Right lobe of liver (tissue), 6 donors: ENCODE data around the gene METTL22. TPM values are rescaled to one million over a fixed set of nuclear protein-coding genes. Genes with fewer than 3 reads are reported as not detected.

Experiments used
- ATAC-seq, 4 donors: fragments of 200-7000 bp; cut with Tn5 transposase; one replicate each; pipeline ENCODE4 v1.9.1; 2020; ENCODE audit warnings: mild to moderate bottlenecking in 4 of 4, moderate library complexity in 4 of 4
- DNase-seq, 3 donors: peaks; one replicate each; pipeline ENCODE4 v3.0.0-alpha.2; 2020
- H3K27ac ChIP-seq, 3 donors: fragments of 200-600 bp; one replicate each; pipeline ENCODE4 v1.8.0; 2022
- H3K27me3 ChIP-seq, 2 donors: fragments of 200-600 bp; one replicate each; pipeline ENCODE4 v1.8.0; 2022
- H3K36me3 ChIP-seq, 4 donors: fragments of 200-600 bp; sonication (generic) in 1 of 4; one replicate each; pipeline versions ENCODE4 v1.5.1 to v1.8.0; 2017 to 2022; ENCODE audit warnings: control low read depth in 1 of 4
- H3K4me1 ChIP-seq, 4 donors: fragments of 200-600 bp; sonication (generic) in 1 of 4; one replicate each; pipeline versions ENCODE4 v1.5.1 to v1.8.0; 2017 to 2022; ENCODE audit warnings: control low read depth in 1 of 4
- H3K4me3 ChIP-seq, 3 donors: fragments of 200-600 bp; one replicate each; pipeline ENCODE4 v1.8.0; 2022
- H3K9me3 ChIP-seq, 4 donors: fragments of 200-600 bp; sonication (generic) in 1 of 4; one replicate each; pipeline versions ENCODE4 v1.5.1 to v1.8.0; 2017 to 2022; ENCODE audit warnings: control low read depth in 1 of 4
- CTCF ChIP-seq, 4 donors: fragments of 200-600 bp in 3 of 4; fragments of 450-650 bp in 1 of 4; IDR thresholded peaks; one replicate each; pipeline versions ENCODE4 v1.5.1 to v1.8.0; 2016 to 2022; ENCODE audit warnings: antibody characterized with exemption in 4 of 4, mild to moderate bottlenecking in 2 of 4
- POLR2A ChIP-seq: fragments of 450-650 bp; IDR thresholded peaks from one replicate; pipeline ENCODE4 v1.6.1; 2017; ENCODE audit warnings: antibody characterized with exemption, mild to moderate bottlenecking
- WGBS: methylation state at CpG from one replicate; pipeline ENCODE4 v1.1.6; 2018; ENCODE audit warnings: low coverage, low lambda C conversion rate; ENCODE audit not compliant: insufficient coverage; ENCODE audit errors: missing lambda C conversion rate; 5-methylcytosine and 5-hydroxymethylcytosine counted together
- intact Hi-C, 2 donors: fragments of 100-400 bp; cut with DNase I; formaldehyde crosslinking; loops; one replicate each; pipeline versions ENCODE4 v1.11.2 to v1.14.1; 2022
- total RNA-seq, 6 experiments: library from RNA; depleted of rRNA in 2 of 6; stranded (reverse); fragments of >200 nt in 2 of 6; fragmentation: NEBNext Ultra II Directional in 3 of 6; extraction: Animal tissue kit (Norgen Biotek cat#: 25700) in 3 of 6; gene quantifications; one replicate each; pipeline versions ENCODE4 v1.1.0 to v1.2.4, GENCODE V29; 2016 to 2023
- donor health status: DM: no; HTN: yes; CAD: no.
- donor health status: DM: no; HTN: no; CAD: no.
- donor health status: DM: no; HTN: no; CAD: no.
- donor health status: DM: no; HTN: yes; CAD: no.
- donor health status: DM: no; HTN: yes; CAD: no.

The METTL22 gene
- total RNA-seq, 6 experiments from 2014 or later = 11.3 to 15.2 (median 13.7) TPM

- H3K27me3 ChIP-seq = no peaks in the 10 kb centered on the region
- no peak overlapping the region for H3K4me3 ChIP-seq
- H3K4me1 ChIP-seq = peaks cover 0 to 26% (median 11%) of the 10 kb centered on the region in 4 donors
- H3K27ac ChIP-seq = no peak overlapping the region
- 82% methylated on average over 2 of the region's 9 CpGs for WGBS
- intact Hi-C loops = no loop called here
- DNase-seq (no peak), ATAC-seq (no peak)
- H3K9me3 ChIP-seq = peaks cover 0 to 5% (median 0%) of the 10 kb centered on the region in 4 donors
- TF ChIP-seq POLR2A (no peak), CTCF (IDR thresholded peaks at IDR 0.05) (no peak)
- H3K36me3 ChIP-seq = peaks cover 0 to 6% (median 0%) of the 10 kb centered on the region in 4 donors
Measured at GRCh38 chr16:8686879-8687278, 65.4 kb downstream of the METTL22 start.

GRCh38 chr16:8689686-8690085 lies 68.2 kb downstream of the METTL22 start:
- ATAC-seq = no peak
- no peak for TF ChIP-seq POLR2A
- WGBS = 100% methylated on average over 1 of the region's 1 CpG
- intact Hi-C loops = no loop called here
- Histone ChIP-seq H3K36me3 (peaks cover 0 to 6% (median 0%) of the 10 kb centered on the region in 4 donors), H3K4me1 (peaks cover 0 to 33% (median 12%) of the 10 kb centered on the region in 4 donors), H3K27ac (no peak overlapping the region), H3K4me3 (no peak overlapping the region), H3K27me3 (no peaks in the 10 kb centered on the region), H3K9me3 (peaks cover 0 to 5% (median 0%) of the 10 kb centered on the region in 4 donors)
- DNase-seq = no peak

GRCh38 chr16:8691728-8692127 lies 70.2 kb downstream of the METTL22 start:
- DNase-seq (no peak), ATAC-seq (no peak)
- Histone ChIP-seq H3K27me3 (no peaks in the 10 kb centered on the region), H3K4me3 (no peak overlapping the region), H3K4me1 (peaks cover 0 to 23% (median 7%) of the 10 kb centered on the region in 4 donors), H3K9me3 (peaks cover 0 to 5% (median 0%) of the 10 kb centered on the region in 4 donors), H3K27ac (no peak overlapping the region), H3K36me3 (peaks cover 0 to 6% (median 0%) of the 10 kb centered on the region in 4 donors)
- intact Hi-C loops = no loop called here
- TF ChIP-seq CTCF (IDR thresholded peaks at IDR 0.05) = no peak
- no peak for TF ChIP-seq POLR2A
- 70% methylated on average over 8 of the region's 8 CpGs for WGBS

GRCh38 chr16:8694795-8695728 lies 73.6 kb downstream of the METTL22 start:
- intact Hi-C loops = no loop called here
- peaks cover 0 to 48% (median 14%) of the 10 kb centered on the region in 4 donors for H3K4me1 ChIP-seq
- no peak overlapping the region for H3K4me3 ChIP-seq
- DNase-seq = peak; percentile 67 to 73 (median 72)
- TF ChIP-seq CTCF (IDR thresholded peaks at IDR 0.05) (no peak), POLR2A (peak; percentile 10)
- ATAC-seq = peak; percentile 70 to 91 (median 86)
- no peaks in the 10 kb centered on the region for H3K9me3 ChIP-seq
- WGBS = 56% methylated on average over 16 of the region's 18 CpGs
- peak overlapping the region; percentile 28 to 44 (median 40) for H3K27ac ChIP-seq
- no peaks in the 10 kb centered on the region for H3K36me3 ChIP-seq
- no peaks in the 10 kb centered on the region for H3K27me3 ChIP-seq

- TF ChIP-seq CTCF (IDR thresholded peaks at IDR 0.05) (no peak), POLR2A (no peak)
- ATAC-seq (no peak), DNase-seq (no peak)
- WGBS = 83% methylated on average over 12 of the region's 12 CpGs
- Histone ChIP-seq H3K36me3 (no peaks in the 10 kb centered on the region), H3K27me3 (no peaks in the 10 kb centered on the region), H3K27ac (peak overlapping the region in 2 of 3 donors; percentile 38 to 40), H3K4me1 (peaks cover 0 to 58% (median 21%) of the 10 kb centered on the region in 4 donors), H3K9me3 (no peaks in the 10 kb centered on the region), H3K4me3 (no peak overlapping the region)
- intact Hi-C loops = no loop called here
Measured at GRCh38 chr16:8696880-8697279, 75.4 kb downstream of the METTL22 start.
